Ovary (tissue), 3 donors: ENCODE measurements around the gene LRMDA.

Experiments
- CTCF ChIP-seq, 3 donors: fragments of 450-650 bp in 2 of 3; fragments of 200-600 bp in 1 of 3; IDR thresholded peaks; one replicate each; pipeline versions ENCODE4 v1.5.1 to v1.8.0; 2016 to 2022; ENCODE audit warnings: antibody characterized with exemption in 3 of 3, mild to moderate bottlenecking in 1 of 3
- EP300 ChIP-seq: sonication (generic); formaldehyde crosslinking; IDR thresholded peaks from one replicate; pipeline ENCODE4 v1.6.1; 2017; ENCODE audit warnings: antibody characterized with exemption
- POLR2A ChIP-seq: fragments of 450-650 bp; IDR thresholded peaks from one replicate; pipeline ENCODE4 v1.6.1; 2017; ENCODE audit warnings: antibody characterized with exemption, mild to moderate bottlenecking, moderate library complexity
- donor health status: DM: no; HTN: no; CAD: no.

- TF ChIP-seq POLR2A (no peak), CTCF (IDR thresholded peaks at IDR 0.05) (no peak), EP300 (no peak)
Measured at GRCh38 chr10:75388082-75388481, 43.3 kb upstream of the LRMDA start.
